ENCODE results near the gene SLC66A3.
"Not testable (repeated sequence)": the region's sequence is repeated elsewhere in the genome, so short reads cannot be mapped to it uniquely, and the experiment has no call there.

DNA sequence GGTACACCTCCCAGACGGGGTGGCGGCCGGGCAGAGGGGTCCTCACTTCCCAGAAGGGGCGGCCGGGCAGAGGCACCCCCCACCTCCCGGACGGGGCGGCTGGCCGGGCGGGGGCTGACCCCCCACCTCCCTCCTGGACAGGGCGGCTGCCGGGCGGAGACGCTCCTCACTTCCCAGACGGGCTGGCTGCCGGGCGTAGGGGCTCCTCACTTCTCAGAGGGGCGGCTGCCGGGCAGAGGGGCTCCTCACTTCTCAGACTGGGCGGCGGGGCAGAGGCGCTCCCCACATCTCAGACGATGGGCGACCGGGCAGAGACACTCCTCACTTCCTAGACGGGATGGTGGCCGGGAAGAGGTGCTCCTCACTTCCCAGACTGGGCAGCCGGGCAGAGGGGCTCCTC, 9.8 kb downstream of the SLC66A3 start:
- not testable (repeated sequence) for TF ChIP-seq EZH2 (IDR thresholded peaks at IDR 0.05; ENCODE audit: insufficient read depth, low read length)
- TF ChIP-seq, protein P1, sequence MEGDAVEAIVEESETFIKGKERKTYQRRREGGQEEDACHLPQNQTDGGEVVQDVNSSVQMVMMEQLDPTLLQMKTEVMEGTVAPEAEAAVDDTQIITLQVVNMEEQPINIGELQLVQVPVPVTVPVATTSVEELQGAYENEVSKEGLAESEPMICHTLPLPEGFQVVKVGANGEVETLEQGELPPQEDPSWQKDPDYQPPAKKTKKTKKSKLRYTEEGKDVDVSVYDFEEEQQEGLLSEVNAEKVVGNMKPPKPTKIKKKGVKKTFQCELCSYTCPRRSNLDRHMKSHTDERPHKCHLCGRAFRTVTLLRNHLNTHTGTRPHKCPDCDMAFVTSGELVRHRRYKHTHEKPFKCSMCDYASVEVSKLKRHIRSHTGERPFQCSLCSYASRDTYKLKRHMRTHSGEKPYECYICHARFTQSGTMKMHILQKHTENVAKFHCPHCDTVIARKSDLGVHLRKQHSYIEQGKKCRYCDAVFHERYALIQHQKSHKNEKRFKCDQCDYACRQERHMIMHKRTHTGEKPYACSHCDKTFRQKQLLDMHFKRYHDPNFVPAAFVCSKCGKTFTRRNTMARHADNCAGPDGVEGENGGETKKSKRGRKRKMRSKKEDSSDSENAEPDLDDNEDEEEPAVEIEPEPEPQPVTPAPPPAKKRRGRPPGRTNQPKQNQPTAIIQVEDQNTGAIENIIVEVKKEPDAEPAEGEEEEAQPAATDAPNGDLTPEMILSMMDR (IDR thresholded peaks at IDR 0.05; ENCODE audit: insufficient read depth, low read depth, low read length): not testable (repeated sequence)

Measured in astrocyte (in vitro differentiated cells and primary cell).